Stimulated activated CD8-positive, alpha-beta memory T cell treated with anti-CD3 and anti-CD28 coated beads, Interleukin-4, amount 100 ng/mL, for 4 hours (primary cell): ENCODE measurements around the gene TOMM20.
"Not testable (repeated sequence)": the region's sequence is repeated elsewhere in the genome, so short reads cannot be mapped to it uniquely, and the experiment has no call there.

Source experiments
- DNase-seq, 2 donors: peaks; one replicate each; pipeline ENCODE4 v3.0.0-alpha.2; 2020; ENCODE audit warnings: low read depth in 2 of 2, low spot score in 1 of 2

The TOMM20 gene

GRCh38 chr1:235128456-235129328 lies at the start of gene TOMM20:
Gene TOMM20 (minus strand): TSS chr1:235128837. CDS start chr1:235128715, 122 bp downstream.
- peak; percentile 86 to 87 for DNase-seq

GRCh38 chr1:235176486-235176885 lies 47.8 kb upstream of the TOMM20 start:
- no peak for DNase-seq

GRCh38 chr1:235169986-235170385 lies 41.3 kb upstream of the TOMM20 start:
- no peak for DNase-seq

GRCh38 chr1:235168375-235168774 lies 39.7 kb upstream of the TOMM20 start:
- DNase-seq: no peak

- no peak for DNase-seq
Observed at GRCh38 chr1:235161685-235162327, 33.2 kb upstream of the TOMM20 start.

- peak; percentile 82 to 84 for DNase-seq
Observed at GRCh38 chr1:235160957-235161684, 32.5 kb upstream of the TOMM20 start, which contains the start of gene RBM34. Gene RBM34 (minus strand): TSS chr1:235161250. CDS start chr1:235161226, 24 bp downstream.

GRCh38 chr1:235160383-235160956 lies 31.8 kb upstream of the TOMM20 start:
- no peak for DNase-seq

- DNase-seq: not testable (repeated sequence)
Observed at GRCh38 chr1:235159930-235160329, 31.3 kb upstream of the TOMM20 start.

GRCh38 chr1:235159284-235159683 lies 30.6 kb upstream of the TOMM20 start:
- DNase-seq: not testable (repeated sequence)

- DNase-seq: no peak
Observed at GRCh38 chr1:235158680-235159079, 30.0 kb upstream of the TOMM20 start.

- no peak for DNase-seq
Observed at GRCh38 chr1:235157150-235157549, 28.5 kb upstream of the TOMM20 start.

- DNase-seq: no peak
Observed at GRCh38 chr1:235156740-235157139, 28.1 kb upstream of the TOMM20 start.

GRCh38 chr1:235156265-235156664 lies 27.6 kb upstream of the TOMM20 start:
- DNase-seq: no peak

GRCh38 chr1:235152235-235152634 lies 23.6 kb upstream of the TOMM20 start:
- no peak for DNase-seq

- DNase-seq: no peak
Observed at GRCh38 chr1:235151033-235151432, 22.4 kb upstream of the TOMM20 start.

GRCh38 chr1:235149824-235150223 lies 21.2 kb upstream of the TOMM20 start:
- no peak for DNase-seq

- DNase-seq: no peak
Observed at GRCh38 chr1:235147269-235147668, 18.6 kb upstream of the TOMM20 start.

- no peak for DNase-seq
Observed at GRCh38 chr1:235145639-235146038, 17.0 kb upstream of the TOMM20 start.

GRCh38 chr1:235142991-235143390 lies 14.4 kb upstream of the TOMM20 start:
- DNase-seq: no peak

GRCh38 chr1:235139315-235139714 lies 10.7 kb upstream of the TOMM20 start:
- DNase-seq: no peak

GRCh38 chr1:235138821-235139220 lies 10.2 kb upstream of the TOMM20 start:
- DNase-seq: no peak
